Stimulated activated CD4-positive, alpha-beta T cell treated with anti-CD3 and anti-CD28 coated beads, Interleukin-4, amount 100 ng/mL, for 4 hours (primary cell): Measurements from ENCODE around the gene SAYSD1.
"Not testable (repeated sequence)": the region's sequence is repeated elsewhere in the genome, so short reads cannot be mapped to it uniquely, and the experiment has no call there.

ENCODE experiments used
- DNase-seq, 2 experiments: peaks; one replicate each; pipeline ENCODE4 v3.0.0-alpha.2; 2020

SAYSD1 gene, protein sequence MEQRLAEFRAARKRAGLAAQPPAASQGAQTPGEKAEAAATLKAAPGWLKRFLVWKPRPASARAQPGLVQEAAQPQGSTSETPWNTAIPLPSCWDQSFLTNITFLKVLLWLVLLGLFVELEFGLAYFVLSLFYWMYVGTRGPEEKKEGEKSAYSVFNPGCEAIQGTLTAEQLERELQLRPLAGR

GRCh38 chr6:39114704-39115599, at the start of gene SAYSD1:
TSS of gene SAYSD1 (minus strand) at chr6:39115186. CDS start at chr6:39115089, 97 bp downstream.
- DNase-seq, result peak; percentile 92

GRCh38 chr6:39157511-39157910, 42.5 kb upstream of the SAYSD1 start:
- DNase-seq, result no peak

GRCh38 chr6:39156801-39157200, 41.8 kb upstream of the SAYSD1 start:
- no peak for DNase-seq

DNA sequence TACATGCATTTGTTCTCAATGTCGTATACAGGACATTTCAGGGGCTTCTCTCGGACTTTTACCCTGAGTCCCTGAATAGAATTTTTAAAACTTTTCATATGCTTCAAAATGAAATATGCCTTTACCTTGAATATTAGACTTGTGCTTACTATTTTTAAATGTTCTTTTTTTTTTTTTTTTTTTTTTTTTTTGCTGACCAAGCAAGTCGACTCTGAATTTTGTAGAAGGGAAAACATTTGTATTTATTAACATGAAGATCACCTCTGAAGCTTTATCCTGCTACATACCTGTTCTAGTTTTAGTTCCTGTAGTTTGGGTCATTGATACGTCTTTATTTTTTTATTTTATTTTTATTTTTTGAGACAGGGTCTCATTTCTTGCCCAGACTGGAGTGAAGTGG, 39.7 kb upstream of the SAYSD1 start:
- no peak for DNase-seq

GRCh38 chr6:39153766-39154397, 38.9 kb upstream of the SAYSD1 start:
- DNase-seq, result no peak

- no peak for DNase-seq
These were observed 37.3 kb upstream of the SAYSD1 start for GRCh38 chr6:39152262-39152661.

DNA sequence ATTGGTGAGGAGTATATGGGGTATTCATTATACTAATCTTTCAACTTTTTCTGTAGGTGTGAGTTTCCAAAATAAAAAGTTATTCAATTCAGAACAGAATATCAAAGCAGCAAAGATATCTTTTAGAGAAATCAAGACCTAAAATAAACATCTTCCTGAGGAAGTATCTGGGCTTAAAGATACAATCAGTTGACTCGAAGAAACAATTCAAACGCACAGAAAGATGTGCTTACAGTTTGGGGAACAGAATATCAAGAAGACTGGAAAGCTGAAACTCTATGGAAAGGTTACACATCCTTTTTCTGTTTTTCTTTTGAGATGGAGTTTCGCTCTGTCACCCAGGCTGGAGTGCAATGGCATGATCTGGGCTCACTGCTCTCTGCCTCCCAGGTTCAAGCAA, 36.2 kb upstream of the SAYSD1 start:
- no peak for DNase-seq

- DNase-seq, result no peak
These were observed 29.6 kb upstream of the SAYSD1 start for GRCh38 chr6:39144481-39145173.

- DNase-seq, result no peak
These were observed 28.4 kb upstream of the SAYSD1 start for GRCh38 chr6:39143238-39143930.

GRCh38 chr6:39140556-39141167, 25.7 kb upstream of the SAYSD1 start:
- no peak for DNase-seq

GRCh38 chr6:39137245-39137644, 22.3 kb upstream of the SAYSD1 start:
- DNase-seq, result no peak

DNA sequence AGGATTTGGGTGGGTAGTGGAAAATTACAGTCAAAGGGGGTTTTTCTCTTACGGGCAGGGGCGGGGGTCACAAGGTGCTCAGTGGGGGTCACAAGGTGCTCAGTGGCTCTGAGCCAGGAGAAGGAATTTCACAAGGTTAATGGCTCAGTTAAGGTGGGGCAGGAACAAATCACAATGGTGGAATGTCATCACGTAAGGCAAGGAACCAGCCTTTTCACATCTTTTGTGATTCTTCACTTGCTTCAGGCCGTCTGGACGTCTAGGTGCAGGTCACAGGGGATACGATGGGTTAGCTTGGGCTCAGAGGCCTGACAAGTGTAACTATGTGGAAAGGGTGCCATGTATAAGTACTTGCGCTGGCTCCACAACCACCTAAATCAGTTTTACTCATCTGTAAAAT, 21.2 kb upstream of the SAYSD1 start:
- DNase-seq, result not testable (repeated sequence)

GRCh38 chr6:39134761-39135160, 19.8 kb upstream of the SAYSD1 start:
- not testable (repeated sequence) for DNase-seq

DNA sequence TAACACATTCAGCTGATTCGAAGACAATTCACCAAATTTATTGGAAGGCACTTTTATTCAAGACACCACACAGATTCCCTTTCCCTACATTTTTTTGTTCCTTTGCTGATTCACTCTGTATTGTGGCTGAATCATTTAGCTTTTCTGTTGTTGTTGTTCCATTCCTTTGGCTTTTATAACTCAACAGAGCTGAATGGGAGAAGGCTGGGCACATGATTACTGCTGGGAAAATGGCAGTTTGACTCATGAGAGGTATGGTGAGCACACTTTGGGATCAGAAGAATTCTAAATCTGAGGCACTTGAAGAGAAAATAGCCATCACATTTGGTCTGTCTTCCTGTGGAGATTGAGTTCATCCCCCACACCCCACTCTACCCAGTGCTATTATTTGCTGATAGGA, 15.7 kb upstream of the SAYSD1 start:
- DNase-seq, result no peak

GRCh38 chr6:39128832-39129231, 13.8 kb upstream of the SAYSD1 start:
- DNase-seq, result no peak

DNA sequence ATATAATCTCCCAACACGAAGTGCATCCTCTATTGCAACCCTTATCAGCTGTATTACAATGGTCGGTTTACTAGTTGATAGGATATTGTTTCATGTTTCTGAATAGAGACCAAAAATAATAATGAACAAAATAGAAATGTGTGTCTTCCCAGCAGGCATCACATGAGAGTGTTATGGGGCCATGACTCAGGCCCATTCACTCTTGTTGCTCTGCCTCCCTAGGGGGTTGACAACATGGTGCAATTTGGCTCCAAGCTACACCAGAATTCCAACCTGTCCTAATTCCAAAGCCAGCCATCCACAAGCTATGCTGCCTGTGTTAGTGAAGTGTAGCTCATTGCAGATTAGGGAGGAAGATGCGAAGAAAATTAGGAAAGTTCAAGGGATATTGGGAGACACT, 13.1 kb upstream of the SAYSD1 start:
- DNase-seq, result no peak

DNA sequence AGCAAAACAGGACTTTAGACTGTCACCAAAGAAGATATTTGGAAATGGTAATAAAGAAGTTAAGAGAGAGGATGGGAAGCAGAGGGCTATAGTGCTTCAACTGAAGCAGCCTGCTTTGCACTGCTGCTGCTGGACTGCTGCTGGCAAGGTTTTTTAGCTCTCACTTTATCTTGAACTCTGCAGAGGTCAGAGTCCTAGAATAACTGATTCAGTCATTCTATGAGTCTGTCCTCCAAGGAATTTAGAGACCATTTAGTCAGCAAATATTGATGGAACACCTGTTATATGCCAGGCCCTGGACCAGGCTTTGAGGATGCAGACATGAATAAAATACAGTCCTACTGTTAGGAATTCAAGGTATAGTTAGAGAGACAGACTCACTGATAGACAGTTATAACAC, 9.1 kb upstream of the SAYSD1 start:
- no peak for DNase-seq

- DNase-seq, result no peak
These were observed 3.9 kb upstream of the SAYSD1 start for GRCh38 chr6:39118921-39119320.

- DNase-seq, result no peak
These were observed 640 bp downstream of the SAYSD1 start for GRCh38 chr6:39114388-39114703.

- no peak for DNase-seq
These were observed 1.2 kb downstream of the SAYSD1 start for GRCh38 chr6:39113788-39114187.

GRCh38 chr6:39111280-39111679, 3.7 kb downstream of the SAYSD1 start:
- DNase-seq, result no peak
